ENCODE measurements around the gene EWSR1. TPM values are rescaled to one million over a fixed set of nuclear protein-coding genes. Genes with fewer than 3 reads are reported as not detected.

EWSR1 gene
- total and polyA plus RNA-seq, 2 donors (not counting 3 experiments of a cell fraction or from before 2014, with no cell fraction given): 305 to 588 TPM

DNA sequence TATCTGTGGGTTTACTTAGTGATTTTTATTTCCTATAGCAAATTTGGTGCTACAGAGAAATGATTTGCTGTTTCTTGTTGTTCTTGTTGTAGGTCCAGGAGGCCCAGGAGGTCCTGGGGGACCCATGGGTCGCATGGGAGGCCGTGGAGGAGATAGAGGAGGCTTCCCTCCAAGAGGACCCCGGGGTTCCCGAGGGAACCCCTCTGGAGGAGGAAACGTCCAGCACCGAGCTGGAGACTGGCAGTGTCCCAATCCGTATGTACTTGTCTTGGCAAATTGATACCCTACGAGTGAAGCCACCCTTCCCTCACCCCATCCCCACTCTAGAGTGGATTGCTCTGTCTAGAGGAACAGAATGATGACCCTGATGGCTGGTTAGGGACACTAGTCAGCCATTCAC lies 30.6 kb downstream of the EWSR1 start:
- POLR2A ChIA-PET: interaction anchor here (0.7 kb wide), 1 partner anchor 11 kb away, joined by 3 read pairs; no protein-coding TSS in a partner anchor
- CTCF ChIA-PET: no interaction called here

More for the DNA sequence above, 30.6 kb downstream of the EWSR1 start:
- no TSS peak for BruUV-seq (replicated peaks)
- no peak overlapping the region for H3K4me3 ChIP-seq (replicated peaks in 1 of 3; ENCODE audit: insufficient read depth in 1 of 3, low read depth in 1 of 3, low read length in 3 of 3)
- no peak overlapping the region for H3K9ac ChIP-seq (replicated peaks; ENCODE audit: extremely low read depth, insufficient read depth, low read length)
- no peak overlapping the region for H3K27ac ChIP-seq (ENCODE audit: insufficient read depth, low read depth, low read length)
- H3K79me2 ChIP-seq (ENCODE audit: control insufficient read depth, insufficient read depth, low read length): no peaks in the 10 kb centered on the region
- dilution Hi-C loops (cut with MboI; ENCODE audit: extremely low pct_ligation_motif_present, low sequenced_read_pairs): no loop called here
- TF ChIP-seq EZH2 (IDR thresholded peaks at IDR 0.05; ENCODE audit: borderline replicate concordance, low read depth, low read length, severe bottlenecking) (no peak), POLR2AphosphoS5 (IDR thresholded peaks at IDR 0.05; ENCODE audit: insufficient read depth, low read depth, low read length) (no peak), MYC (IDR thresholded peaks at IDR 0.05; ENCODE audit: low read depth, low read length) (no peak), GATA2 (IDR thresholded peaks at IDR 0.05; ENCODE audit: insufficient read depth, insufficient read length, low read depth, low read length) (no peak), JUN (IDR thresholded peaks at IDR 0.05; ENCODE audit: borderline replicate concordance, insufficient read depth, insufficient read length, low read depth) (no peak), POLR2A (IDR thresholded peaks at IDR 0.05; ENCODE audit: low read depth, low read length) (no peak), FOS (IDR thresholded peaks at IDR 0.05; ENCODE audit: borderline replicate concordance, insufficient read depth, low read length) (no peak)
- TF ChIP-seq, protein P1, sequence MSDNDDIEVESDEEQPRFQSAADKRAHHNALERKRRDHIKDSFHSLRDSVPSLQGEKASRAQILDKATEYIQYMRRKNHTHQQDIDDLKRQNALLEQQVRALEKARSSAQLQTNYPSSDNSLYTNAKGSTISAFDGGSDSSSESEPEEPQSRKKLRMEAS (IDR thresholded peaks at IDR 0.05; ENCODE audit: insufficient read depth, insufficient read length): no peak
- TF ChIP-seq, protein P2, sequence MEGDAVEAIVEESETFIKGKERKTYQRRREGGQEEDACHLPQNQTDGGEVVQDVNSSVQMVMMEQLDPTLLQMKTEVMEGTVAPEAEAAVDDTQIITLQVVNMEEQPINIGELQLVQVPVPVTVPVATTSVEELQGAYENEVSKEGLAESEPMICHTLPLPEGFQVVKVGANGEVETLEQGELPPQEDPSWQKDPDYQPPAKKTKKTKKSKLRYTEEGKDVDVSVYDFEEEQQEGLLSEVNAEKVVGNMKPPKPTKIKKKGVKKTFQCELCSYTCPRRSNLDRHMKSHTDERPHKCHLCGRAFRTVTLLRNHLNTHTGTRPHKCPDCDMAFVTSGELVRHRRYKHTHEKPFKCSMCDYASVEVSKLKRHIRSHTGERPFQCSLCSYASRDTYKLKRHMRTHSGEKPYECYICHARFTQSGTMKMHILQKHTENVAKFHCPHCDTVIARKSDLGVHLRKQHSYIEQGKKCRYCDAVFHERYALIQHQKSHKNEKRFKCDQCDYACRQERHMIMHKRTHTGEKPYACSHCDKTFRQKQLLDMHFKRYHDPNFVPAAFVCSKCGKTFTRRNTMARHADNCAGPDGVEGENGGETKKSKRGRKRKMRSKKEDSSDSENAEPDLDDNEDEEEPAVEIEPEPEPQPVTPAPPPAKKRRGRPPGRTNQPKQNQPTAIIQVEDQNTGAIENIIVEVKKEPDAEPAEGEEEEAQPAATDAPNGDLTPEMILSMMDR (IDR thresholded peaks at IDR 0.05; ENCODE audit: extremely low read depth in 1 of 2, insufficient read depth in 1 of 2, low read depth in 1 of 2, low read length in 2 of 2): no peak
- no peaks in the 10 kb centered on the region for H3K9me1 ChIP-seq (replicated peaks; ENCODE audit: control insufficient read depth, extremely low read depth, insufficient read depth, low read length)
- H2AFZ ChIP-seq (ENCODE audit: low read depth, low read length): no peak overlapping the region
- H3K36me3 ChIP-seq (ENCODE audit: control insufficient read depth in 2 of 2, extremely low read depth in 1 of 2, insufficient read depth in 2 of 2, low read length in 2 of 2): peaks cover 32 to 45% of the 10 kb centered on the region in 2 experiments
- no peaks in the 10 kb centered on the region for H3K4me1 ChIP-seq (ENCODE audit: control insufficient read depth, extremely low read depth, insufficient read depth, low read length)
- peaks cover 2% of the 10 kb centered on the region for H4K20me1 ChIP-seq (replicated peaks; ENCODE audit: control insufficient read depth, extremely low read depth, insufficient read depth, low read length)
- intact Hi-C loops (cut with micrococcal nuclease): no loop called here
- H3K27me3 ChIP-seq (ENCODE audit: control insufficient read depth in 2 of 2, insufficient read depth in 2 of 2, low read length in 2 of 2): no peaks in the 10 kb centered on the region
- H3K9me3 ChIP-seq (replicated peaks; ENCODE audit: control insufficient read depth, insufficient read depth, low read length): no peaks in the 10 kb centered on the region
- FAIRE-seq (no peak), DNase-seq (ENCODE audit: low read depth, low spot score) (no peak)
- no peak overlapping the region for H3K4me2 ChIP-seq (ENCODE audit: insufficient read depth, low read length)

Measured in endothelial cell of umbilical vein (primary cell).